GM13977 (cell line): Measurements from ENCODE around the gene MGP.
A peak's percentile ranks its signal among the peaks of the same experiment; 100 is the strongest.

Experiments used
- DNase-seq: peaks from one replicate; pipeline ENCODE4 v3.0.0; 2012; ENCODE audit warnings: low spot score
- in situ Hi-C: fragments of 300-500 bp; cut with MboI; formaldehyde crosslinking; loops from one replicate; pipeline ENCODE4 v1.12.0; 2022; ENCODE audit warnings: low sequenced_read_pairs, low pct_unique_long_range_greater_than_20kb, mixed read lengths, inconsistent platforms; ENCODE audit not compliant: unreplicated experiment
- TF ChIP-seq, protein P1 (sequence below): IDR thresholded peaks from 2 replicates; pipeline ENCODE4 v1.5.1; 2012; ENCODE audit warnings: mild to moderate bottlenecking, control low read depth; ENCODE audit not compliant: insufficient read depth; ENCODE audit errors: extremely low read depth, missing control alignments

The MGP gene

DNA sequence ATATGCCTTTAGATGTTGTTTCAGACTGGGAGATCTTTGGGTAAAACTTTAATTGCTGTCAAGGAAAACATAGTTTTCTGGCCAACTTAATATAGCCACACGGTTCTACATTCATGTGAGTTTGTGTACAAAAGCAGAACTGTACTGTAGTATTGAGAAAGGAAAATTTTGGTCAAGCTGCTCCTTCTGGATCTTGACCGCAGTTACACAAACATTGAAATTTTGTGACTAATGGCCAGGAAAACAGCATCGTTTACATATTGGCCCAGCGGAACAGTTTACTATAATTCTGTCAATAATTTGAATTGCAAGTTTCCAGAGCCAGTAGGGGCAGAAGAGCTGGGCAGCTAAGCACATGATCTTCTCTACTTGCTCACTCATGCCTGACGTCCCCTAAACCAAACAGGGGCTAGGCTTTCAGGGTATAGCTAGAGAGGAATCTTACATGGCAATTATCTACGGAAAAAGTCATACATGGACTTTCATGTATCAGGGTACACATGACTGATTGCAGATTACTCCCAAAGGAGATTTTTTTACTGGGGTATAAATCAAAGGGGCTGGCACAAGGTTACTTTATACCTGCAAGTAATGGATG, 31.0 kb downstream of the MGP start:
- in situ Hi-C loops: no loop called here
- TF ChIP-seq, protein P1, sequence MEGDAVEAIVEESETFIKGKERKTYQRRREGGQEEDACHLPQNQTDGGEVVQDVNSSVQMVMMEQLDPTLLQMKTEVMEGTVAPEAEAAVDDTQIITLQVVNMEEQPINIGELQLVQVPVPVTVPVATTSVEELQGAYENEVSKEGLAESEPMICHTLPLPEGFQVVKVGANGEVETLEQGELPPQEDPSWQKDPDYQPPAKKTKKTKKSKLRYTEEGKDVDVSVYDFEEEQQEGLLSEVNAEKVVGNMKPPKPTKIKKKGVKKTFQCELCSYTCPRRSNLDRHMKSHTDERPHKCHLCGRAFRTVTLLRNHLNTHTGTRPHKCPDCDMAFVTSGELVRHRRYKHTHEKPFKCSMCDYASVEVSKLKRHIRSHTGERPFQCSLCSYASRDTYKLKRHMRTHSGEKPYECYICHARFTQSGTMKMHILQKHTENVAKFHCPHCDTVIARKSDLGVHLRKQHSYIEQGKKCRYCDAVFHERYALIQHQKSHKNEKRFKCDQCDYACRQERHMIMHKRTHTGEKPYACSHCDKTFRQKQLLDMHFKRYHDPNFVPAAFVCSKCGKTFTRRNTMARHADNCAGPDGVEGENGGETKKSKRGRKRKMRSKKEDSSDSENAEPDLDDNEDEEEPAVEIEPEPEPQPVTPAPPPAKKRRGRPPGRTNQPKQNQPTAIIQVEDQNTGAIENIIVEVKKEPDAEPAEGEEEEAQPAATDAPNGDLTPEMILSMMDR: peak; percentile 10
- DNase-seq: peak; percentile 19

DNA sequence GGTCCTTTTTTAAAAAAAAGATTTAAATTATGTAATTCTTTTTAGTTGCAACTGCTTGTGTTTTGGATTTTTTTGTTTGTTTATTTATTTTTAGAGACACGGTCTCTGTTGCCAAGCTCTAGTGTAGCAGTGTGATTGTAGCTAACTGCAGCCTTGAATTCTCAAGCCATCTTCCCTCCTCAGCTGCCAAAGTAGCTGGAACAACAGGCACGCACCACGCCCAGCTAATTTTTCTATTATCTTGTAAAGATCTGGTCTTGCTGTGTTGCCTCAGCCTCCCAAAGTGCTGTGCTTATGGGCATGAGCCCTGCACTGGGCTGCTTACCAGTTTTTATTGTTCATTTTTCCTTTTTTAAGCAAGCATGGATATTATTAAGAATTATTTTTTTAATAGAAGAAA, 31.7 kb downstream of the MGP start:
- no peak for DNase-seq
- in situ Hi-C loops: no loop called here
- TF ChIP-seq, protein P1: no peak

DNA sequence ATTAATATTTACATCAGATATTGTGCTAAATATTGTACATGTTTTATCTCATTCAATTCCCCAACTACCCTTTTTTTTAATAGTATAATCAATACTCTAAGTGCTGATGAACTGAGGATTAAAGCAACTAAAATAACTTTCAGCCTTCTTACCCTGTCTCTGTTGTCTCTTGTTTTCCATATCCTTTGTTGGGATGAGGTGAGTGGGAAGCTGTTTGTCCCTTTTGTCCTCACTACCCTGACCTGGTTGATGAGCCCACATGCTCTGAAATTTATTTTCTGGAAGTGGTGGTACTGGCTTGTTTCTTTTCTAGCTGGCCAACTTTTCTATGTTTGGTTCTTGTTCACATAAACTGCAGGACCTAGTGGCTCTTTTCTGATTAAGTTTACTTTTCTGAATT, 32.8 kb downstream of the MGP start:
- in situ Hi-C loops: no loop called here
- no peak for DNase-seq
- TF ChIP-seq, protein P1: no peak

DNA sequence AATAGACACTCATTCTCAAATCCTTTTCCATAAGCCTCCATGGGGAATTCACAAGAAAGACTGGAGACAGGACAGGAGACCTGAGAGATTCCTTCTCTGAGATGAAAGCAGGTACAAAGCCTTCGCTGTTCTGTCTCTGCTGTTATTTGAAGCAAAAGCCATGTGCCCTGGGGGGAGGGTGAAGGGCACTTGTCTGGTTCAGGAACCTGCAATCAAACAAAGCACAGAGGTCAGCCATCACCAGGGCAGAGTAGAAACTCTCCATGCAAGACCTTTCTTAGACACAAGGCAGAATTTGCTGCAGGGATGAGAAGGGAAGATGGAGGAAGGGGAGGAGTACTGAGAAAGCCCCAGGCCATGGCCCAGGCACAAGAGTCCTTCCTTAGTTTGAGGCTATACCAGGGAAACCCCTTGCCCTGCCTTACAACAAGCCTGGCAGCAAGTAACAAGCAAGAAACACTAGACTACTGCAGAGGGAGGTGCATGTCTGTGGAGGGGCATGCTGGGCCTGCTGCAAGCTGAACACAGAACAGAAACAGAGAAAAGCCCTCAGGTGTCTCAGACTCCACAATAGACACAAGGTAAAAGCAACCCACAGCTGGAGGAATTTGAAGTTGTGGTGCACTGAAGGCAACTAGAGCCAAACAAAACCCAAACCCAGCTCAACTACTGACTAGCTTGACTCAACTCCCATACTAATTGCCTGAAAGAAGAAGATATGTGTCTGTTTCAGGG, 34.6 kb downstream of the MGP start:
- in situ Hi-C loops: no loop called here
- TF ChIP-seq, protein P1: no peak
- no peak for DNase-seq

DNA sequence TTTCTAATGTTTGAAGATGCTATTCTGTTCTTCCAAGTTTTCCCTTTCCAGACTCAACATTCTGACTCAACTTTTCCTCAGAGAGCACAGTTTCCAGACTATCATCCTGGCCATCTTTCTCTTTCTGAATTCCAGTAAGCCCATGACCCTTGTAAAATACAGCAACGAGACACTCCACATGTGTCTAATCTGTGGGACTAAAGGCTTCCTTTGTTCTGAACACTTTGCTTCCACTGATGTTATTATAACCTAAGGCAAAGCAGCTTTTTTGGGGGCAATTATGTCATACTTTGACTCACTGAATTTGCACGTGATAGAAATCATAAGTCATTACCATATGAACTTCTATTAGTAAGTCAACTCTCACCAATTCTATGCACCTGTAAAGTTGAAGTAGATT, 36.0 kb downstream of the MGP start:
- TF ChIP-seq, protein P1: no peak
- in situ Hi-C loops: loop anchor here (5.0 kb wide), 1 partner anchor 148 kb away; no protein-coding TSS in a partner anchor
- DNase-seq: no peak

DNA sequence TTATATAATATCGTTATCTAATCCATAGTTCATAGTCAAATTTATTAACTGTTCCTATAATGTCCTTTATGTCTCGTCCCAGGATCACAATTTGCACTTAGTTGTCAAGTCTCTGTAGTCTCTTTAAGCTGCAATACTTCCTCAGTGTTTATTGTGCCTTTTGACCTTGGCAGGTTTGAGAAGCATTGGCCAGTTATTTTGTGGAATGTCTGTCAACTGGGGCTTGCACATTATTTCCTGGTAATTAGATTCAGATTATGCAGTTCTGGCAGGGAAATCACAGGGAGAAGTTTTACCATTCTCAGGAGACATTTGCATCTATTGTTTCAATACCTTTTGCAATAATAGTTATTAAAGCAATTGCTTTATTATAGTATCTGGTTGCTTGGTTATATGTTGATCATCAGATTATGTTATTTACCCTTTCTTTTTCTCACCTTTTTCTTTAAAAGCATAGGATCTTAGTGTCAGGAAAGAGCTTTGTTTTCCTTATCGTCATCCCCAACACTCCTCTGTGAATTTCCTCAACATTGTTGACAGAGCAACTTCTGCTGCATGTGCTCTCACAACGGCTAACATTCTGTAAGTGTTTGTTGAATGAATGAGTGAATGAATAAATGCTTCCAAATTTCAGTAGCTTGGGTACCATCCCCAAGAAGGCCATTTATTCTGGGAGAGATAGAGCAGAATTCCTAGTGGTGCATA, 38.6 kb downstream of the MGP start:
- TF ChIP-seq, protein P1: no peak
- no peak for DNase-seq
- in situ Hi-C loops: loop anchor here (5.0 kb wide), 1 partner anchor 150 kb away; no protein-coding TSS in a partner anchor
